ENCODE measurements around the gene MPV17.

Gene MPV17

DNA sequence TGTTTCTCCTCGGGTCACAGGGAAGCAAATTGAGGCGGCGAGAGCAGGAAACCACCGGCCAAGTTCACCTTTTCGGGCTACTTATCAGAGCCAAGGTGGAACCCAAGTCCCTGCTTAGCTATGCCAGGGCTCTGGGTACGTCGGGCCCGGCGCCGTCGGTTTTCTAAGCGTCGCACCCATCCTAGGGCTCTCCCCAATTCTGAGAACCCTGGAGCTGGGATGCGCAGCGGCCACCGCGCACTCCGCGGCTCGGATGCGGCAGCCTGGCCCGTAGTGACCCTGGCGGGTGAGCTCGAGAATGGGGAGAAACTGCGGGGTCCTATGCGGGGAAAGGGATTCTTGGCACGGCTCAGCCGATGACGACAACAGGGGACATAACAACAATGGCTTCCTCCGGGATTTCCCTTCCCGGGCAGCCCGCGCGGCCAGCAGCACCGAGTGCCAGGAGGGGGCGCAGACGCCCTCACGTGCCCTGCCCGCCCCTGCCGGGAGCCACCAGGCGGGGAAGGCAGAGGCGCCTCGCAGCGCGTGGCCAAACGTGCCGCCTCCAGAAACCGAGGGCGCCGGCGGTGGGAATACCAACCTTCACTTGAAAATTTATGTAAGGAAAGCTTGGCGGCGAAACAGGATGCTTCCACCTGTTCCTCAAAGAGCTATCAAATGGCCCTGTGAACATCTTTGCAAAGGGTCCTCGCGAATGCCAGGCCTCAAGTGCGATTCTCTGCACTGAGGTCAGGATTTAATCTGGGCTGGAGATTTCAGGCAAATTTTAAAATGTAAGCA is 58.0 kb downstream of the MPV17 start:
- no peak for DNase-seq (ENCODE audit: low read depth in 2 of 2)

DNA sequence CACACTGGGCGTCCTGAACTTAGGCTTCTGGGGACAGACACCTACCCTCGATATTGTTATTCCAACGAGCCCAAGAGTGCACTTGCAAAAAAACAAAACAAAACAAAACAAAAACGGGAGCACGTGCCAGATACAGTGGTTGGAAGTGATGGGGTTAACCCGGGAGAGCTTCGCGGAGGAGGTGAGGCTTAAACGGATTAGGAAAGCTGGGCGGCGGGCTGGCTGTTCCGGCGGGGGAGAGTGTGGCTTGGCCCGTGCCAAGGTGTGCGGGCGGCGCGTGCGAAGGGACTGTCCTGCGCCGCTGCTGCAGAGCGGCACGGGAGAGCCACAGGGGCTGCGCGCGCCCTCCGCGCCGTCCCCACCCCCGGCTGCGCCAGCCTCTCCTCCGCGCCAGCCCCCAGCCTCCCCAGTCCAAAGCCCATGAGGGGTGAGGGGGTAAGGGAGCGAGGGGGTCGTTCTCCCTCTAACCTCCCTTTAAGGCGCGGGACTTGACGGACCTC is 58.6 kb downstream of the MPV17 start:
- no peak for DNase-seq (ENCODE audit: low read depth in 2 of 2)

DNA sequence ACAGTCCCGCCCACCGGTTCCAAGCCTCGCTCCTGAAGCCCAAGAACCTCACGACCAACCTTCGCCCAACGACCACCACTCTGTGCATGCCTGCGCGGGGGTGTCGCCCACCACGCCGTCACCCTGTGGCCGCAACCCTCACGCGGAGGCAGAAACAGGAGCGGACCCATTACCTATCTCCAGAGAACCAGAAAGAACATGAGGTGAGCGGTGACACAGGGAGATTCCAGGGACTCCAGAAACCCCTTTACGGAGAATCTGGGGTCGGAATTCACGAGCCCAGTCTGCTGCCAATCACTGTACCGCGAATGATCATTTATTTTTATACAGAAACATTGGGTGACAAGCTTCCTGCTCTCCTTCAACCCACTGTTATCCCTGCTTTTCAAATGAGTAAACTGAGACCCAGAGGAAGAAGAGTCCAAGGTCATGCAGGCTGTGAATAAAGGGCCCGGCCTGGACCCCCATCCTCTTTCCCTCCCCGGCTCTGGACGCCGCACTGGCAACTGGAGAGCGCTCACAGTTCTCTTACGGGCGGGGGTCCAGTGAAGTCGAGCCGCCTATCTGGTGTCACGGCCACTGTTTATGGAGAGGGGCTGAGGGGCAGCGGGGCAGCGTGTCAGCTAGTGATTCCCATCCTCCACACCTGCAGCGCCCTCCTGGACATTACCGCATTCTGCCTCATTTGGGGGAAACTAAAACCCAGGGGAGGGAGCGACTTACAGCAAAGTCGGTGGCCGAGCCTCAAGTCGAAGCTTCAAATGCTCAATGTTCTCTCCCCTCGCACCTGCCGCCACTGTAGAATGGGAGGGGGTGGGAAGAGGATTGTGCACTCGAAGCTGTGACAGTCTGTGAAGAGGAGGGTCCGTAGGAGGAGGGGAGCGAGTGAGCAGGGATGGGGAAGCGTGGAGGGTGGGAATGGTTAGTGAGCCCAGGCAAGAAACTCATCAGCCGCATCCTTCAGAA is 59.3 kb downstream of the MPV17 start:
- DNase-seq (ENCODE audit: low read depth in 2 of 2) = no peak

DNA sequence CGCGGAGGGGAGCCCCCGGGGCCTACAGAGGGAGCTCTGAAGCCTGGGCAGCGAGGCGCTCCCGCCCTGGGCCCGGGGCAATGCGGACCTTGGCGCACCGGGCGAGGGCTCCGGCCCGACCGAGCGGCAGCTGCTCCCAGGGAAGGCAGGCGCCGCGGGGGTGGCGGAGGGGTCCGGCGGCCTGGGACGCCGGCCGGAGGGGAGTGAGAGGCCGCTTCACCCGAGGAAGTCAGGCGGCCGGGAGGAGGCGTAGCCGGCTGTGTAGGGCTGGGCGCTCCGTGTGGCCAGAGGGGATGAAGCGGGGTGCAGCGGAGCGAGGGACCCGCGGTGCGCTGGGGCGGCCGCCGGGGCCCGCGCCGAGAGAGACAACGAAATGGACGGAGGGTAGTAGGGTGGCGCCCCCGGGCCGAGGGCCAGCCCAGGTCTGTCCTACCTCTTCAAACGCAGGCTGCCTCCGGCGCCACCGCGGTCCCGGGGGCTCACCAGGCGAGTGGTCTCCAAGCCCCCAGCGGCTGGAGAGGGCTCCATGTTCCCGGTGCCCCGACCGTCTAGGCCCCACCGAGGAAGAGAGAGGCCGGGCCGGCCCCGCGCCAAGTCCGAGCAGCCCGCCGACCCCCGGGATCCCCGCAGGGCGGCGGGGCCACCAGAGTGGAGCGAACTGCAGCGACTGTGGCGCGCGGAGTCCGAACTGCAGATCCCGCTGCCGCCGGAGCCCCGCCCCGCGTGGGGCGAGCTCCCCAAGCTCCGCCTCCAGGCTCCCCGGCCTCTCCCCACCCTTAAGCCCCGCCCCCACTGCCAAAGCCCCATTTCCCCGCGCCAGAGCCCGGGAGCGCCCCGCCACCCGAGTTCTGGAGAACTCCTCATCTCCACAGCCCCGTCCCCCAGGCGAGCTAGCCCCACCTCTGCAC is 60.3 kb downstream of the MPV17 start, which contains the start of gene SLC30A3:
SLC30A3 (minus strand) TSS at position 669 of the 908 bp plus-strand sequence; CDS start at position 528, 141 bp downstream.
- DNase-seq (ENCODE audit: low read depth in 2 of 2) = no peak

DNA sequence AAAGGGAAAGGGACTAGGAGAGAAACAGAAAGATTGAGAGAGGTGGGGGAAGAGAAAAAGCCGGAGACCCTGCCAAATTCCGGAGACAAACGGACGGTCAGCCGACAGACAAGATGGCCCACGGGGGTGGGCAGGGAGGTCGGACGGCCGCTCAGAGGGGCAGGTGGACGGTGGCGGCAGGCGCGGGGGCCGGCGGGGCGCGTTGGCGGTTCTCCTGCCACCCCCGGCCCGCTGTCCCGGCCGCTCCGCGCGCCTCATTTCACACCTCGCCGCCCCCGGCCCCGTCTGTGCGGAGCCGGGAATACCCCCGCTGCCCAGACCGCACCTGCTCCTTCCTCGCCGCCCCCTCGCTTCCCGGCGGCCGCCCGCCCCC is 61.0 kb downstream of the MPV17 start:
- no peak for DNase-seq (ENCODE audit: low read depth in 2 of 2)

DNA sequence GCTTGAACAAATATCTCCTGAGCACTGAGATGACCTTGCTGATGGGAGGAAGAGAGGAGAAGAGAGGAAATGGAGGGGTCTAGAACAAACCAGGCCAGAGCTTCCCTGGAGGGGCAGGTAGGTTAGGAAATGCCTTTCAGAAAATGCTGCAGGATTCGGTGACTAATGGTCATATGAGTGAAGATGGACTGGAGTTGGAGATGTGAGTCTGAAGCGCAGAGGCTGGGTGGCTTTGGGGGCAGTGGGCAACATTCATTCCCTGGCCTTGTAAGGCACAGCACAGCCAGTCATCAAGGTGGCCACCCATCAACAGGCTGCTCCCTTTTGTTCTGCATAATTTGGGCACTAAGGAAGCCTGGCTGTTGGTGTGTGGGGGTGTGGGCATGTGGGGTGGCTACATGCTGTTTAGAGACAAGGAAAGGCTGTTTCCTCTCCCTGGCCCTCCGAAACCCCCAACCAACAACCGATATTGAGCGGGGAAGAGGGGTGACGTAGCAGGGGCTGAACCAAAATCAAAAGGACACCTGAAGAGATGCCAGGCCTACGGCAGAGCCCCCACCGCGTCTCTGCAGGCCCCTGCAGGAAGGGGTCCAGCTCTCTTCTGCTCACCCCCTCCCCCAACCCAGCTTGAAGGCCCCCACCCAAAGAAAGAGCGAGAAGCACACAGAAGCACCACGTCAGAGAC is 61.5 kb downstream of the MPV17 start:
- no peak for DNase-seq (ENCODE audit: low read depth in 2 of 2)
